Globus pallidus (tissue), 1 donor: Measurements from ENCODE around the gene NDC1.
"Not testable (repeated sequence)": the region's sequence is repeated elsewhere in the genome, so short reads cannot be mapped to it uniquely, and the experiment has no call there.

Source experiments
- DNase-seq: peaks from one replicate; pipeline ENCODE4 v3.0.0-alpha.2; 2015; ENCODE audit warnings: low spot score

The NDC1 gene

GRCh38 chr1:53825306-53825705 is 12.8 kb downstream of the NDC1 start:
- DNase-seq: no peak

GRCh38 chr1:53822931-53823330 is 15.2 kb downstream of the NDC1 start:
- no peak for DNase-seq

- no peak for DNase-seq
These were observed 16.7 kb downstream of the NDC1 start for GRCh38 chr1:53821380-53821779.

- no peak for DNase-seq
These were observed 18.7 kb downstream of the NDC1 start for GRCh38 chr1:53819387-53819786.

GRCh38 chr1:53816584-53816983 is 21.5 kb downstream of the NDC1 start:
- not testable (repeated sequence) for DNase-seq

- DNase-seq: not testable (repeated sequence)
These were observed 22.6 kb downstream of the NDC1 start for GRCh38 chr1:53815484-53815883.

- no peak for DNase-seq
These were observed 26.7 kb downstream of the NDC1 start for GRCh38 chr1:53811414-53811851.

- DNase-seq: no peak
These were observed 27.6 kb downstream of the NDC1 start for GRCh38 chr1:53810497-53810896.

- DNase-seq: no peak
These were observed 28.1 kb downstream of the NDC1 start for GRCh38 chr1:53810007-53810406.

GRCh38 chr1:53807916-53808315 is 30.2 kb downstream of the NDC1 start:
- DNase-seq: no peak

GRCh38 chr1:53804791-53805505 is 33.1 kb downstream of the NDC1 start:
- DNase-seq: no peak

- DNase-seq: no peak
These were observed 33.9 kb downstream of the NDC1 start for GRCh38 chr1:53804181-53804580.

GRCh38 chr1:53800621-53801020 is 37.5 kb downstream of the NDC1 start:
- no peak for DNase-seq

GRCh38 chr1:53799141-53799540 is 39.0 kb downstream of the NDC1 start:
- no peak for DNase-seq

- DNase-seq: no peak
These were observed 45.3 kb downstream of the NDC1 start for GRCh38 chr1:53792806-53793205.

GRCh38 chr1:53787655-53788054 is 50.4 kb downstream of the NDC1 start:
- no peak for DNase-seq

- no peak for DNase-seq
These were observed 55.0 kb downstream of the NDC1 start for GRCh38 chr1:53783056-53783455.

GRCh38 chr1:53781654-53782053 is 56.4 kb downstream of the NDC1 start:
- no peak for DNase-seq

GRCh38 chr1:53777272-53777671 is 60.8 kb downstream of the NDC1 start:
- DNase-seq: no peak

- no peak for DNase-seq
These were observed 66.4 kb downstream of the NDC1 start for GRCh38 chr1:53771648-53772047.

- no peak for DNase-seq
These were observed 68.3 kb downstream of the NDC1 start for GRCh38 chr1:53769780-53770179.

- DNase-seq: no peak
These were observed 68.9 kb downstream of the NDC1 start for GRCh38 chr1:53769184-53769583.

- no peak for DNase-seq
These were observed 71.2 kb downstream of the NDC1 start for GRCh38 chr1:53766831-53767405.

GRCh38 chr1:53766194-53766742 is 71.8 kb downstream of the NDC1 start:
- DNase-seq: no peak
